ENCODE results near the gene RWDD4.

RWDD4 gene

GRCh38 chr4:183659029-183659871, at the start of gene RWDD4, which contains the start of gene TRAPPC11:
RWDD4 (minus strand) TSS chr4:183659185; CDS start chr4:183658952, 233 bp downstream.
TRAPPC11 (plus strand) TSS chr4:183659293; CDS start chr4:183663868, 4,575 bp downstream.
- peak; percentile 35 for FAIRE-seq

DNA sequence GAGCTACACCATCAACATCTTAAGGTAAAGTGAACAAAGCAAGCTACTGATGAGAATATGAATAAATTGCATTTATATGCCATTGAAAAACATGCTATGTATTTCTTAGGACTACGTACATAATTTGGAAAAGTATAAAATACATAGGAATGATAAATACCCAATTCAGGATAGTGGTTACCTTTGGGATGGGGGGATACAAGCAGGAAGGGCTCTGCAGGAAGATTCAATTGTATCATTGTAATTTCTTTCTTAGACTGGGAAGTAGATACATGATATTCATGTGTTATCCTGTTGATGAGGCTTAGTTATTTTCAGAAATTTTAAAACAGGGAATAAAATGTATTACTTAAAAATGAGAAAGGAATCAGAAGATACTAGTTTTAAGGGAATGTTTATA, 43.5 kb upstream of the RWDD4 start:
- FAIRE-seq, result no peak

GRCh38 chr4:183700407-183700806, 41.4 kb upstream of the RWDD4 start:
- FAIRE-seq, result no peak

DNA sequence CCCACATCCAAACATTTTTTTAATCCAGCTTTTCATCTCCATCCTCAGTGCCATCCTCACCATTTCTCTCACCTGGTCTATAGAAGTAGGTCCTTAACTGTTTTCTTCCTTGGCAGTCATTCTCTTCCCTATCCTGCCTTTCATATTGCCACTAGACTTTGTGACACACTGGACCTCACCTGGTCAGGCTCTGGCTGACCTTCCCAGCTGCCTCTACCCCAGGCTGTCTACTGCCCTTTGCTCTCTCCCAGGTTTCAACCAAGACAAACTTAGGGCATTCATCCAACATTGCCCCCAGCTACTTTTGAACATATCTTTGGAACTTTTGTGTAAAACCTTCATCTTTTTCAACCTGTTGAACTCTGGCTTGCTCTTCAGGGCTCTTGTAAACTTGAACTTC, 39.9 kb upstream of the RWDD4 start:
- FAIRE-seq, result no peak

DNA sequence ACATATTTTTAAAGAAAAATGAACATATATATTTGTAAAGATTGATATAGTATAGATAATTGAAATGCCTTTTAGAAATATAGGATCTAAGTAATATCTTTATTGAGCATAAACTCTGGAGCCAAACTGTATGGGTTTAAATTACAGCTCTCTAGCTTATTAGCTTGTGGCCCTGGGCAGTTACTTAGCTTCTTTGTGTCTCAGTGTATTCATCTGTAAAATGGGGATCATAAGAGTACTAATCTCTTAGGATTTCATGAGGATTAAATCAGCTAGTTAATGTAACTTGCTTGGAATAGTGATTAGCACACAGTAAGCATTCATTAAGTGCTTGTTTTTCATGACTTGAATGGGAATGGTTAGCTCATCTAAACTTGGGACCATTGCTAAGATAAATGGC, 32.9 kb upstream of the RWDD4 start:
- no peak for FAIRE-seq

DNA sequence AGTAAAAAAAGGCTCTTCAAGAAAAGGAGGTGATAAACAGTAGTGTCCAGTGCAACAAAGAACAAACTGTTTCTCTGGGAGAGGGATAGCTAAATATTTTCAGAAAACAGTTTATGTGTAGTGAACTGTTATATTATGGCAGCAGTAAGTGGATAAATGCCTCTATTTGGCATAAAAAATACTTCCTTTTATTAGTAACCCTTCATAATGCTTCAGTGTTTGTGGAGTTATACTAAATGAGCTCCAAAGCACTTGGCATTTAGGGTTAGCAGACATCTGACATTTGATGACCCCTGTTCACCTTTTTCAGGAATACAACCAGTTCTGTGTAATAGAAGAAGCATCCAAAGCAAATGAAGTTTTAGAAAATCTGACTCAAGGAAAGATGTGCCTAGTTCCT, 32.0 kb upstream of the RWDD4 start:
- FAIRE-seq, result no peak

GRCh38 chr4:183688216-183688615, 29.2 kb upstream of the RWDD4 start:
- FAIRE-seq, result no peak

GRCh38 chr4:183686461-183686860, 27.5 kb upstream of the RWDD4 start:
- FAIRE-seq, result no peak

DNA sequence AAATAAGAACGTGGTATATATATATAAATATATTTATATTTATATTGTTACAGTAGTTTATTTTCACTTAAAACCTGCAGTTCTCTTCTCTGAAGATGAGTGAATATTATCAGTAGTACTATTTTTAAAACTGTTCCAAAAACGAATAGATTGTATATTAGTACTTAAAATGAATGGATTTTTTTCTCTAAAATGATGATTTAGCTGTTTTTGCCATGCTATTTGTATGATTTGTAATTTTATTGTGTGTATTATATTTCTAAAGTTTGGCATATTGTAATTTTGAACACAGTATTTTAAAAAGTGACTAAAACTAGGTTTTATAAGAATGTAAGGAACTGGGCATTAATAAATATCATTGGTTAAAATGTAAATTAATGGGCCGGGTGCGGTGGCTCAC, 22.1 kb upstream of the RWDD4 start:
- no peak for FAIRE-seq

DNA sequence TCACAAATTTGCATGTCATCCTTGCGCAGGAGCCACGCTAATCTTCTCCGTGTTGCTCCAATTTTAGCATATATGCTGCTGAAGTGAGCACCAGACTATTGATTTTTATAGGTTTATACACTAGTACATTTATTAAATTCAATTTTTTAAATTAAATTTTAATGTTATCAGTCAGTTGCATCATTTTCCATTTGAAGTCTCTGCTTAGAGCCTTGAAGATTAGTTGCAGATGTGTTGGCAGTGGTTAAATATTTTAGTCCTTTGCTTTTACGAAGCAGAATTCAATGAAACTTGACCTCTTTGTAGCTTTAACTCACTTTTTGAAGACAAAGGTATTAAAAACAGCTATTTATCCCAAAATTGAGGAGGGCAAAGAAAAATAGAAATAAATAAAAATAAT, 16.6 kb upstream of the RWDD4 start:
- FAIRE-seq, result no peak

GRCh38 chr4:183674153-183674552, 15.2 kb upstream of the RWDD4 start:
- no peak for FAIRE-seq

GRCh38 chr4:183670960-183671555, 12.1 kb upstream of the RWDD4 start:
- no peak for FAIRE-seq

DNA sequence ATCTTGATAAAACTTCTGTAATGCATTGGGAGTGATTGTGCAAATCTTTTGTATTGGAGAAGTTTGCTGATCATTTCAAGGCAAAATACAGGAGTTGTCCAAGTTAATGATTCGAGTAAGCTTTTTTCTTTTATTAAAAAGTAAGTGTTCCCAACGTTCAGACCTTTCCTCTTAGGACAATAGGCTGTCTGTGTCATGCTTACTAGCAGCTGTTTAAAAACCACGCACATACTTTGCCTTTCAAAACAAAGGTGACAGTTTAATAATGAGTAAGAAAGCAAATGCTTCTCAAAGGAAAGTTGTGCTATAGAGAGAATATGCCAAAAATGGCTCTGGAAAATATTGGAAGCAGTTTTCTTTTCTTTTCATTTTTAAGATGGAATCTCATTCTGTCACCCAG, 11.3 kb upstream of the RWDD4 start:
- FAIRE-seq, result no peak

- no peak for FAIRE-seq
These were observed 7.1 kb upstream of the RWDD4 start for GRCh38 chr4:183666088-183666487.

DNA sequence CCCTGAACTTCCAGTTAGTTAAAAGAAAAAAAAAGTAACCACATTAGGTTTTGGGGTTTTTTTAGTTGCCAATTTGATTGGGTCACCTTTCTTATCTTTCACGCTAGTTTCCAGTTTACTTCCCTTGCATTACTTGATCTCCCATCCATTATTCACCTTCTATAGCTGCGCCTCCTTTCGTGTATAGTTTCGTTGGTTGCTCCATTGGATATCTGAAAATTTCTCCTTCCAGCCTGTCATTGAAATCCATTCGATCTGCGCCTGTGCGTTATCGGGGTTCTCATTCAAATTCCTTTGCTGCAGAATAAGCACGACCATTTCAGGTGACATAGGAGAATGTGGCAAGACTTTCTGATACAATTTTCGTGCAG, 872 bp upstream of the RWDD4 start:
- FAIRE-seq, result no peak

DNA sequence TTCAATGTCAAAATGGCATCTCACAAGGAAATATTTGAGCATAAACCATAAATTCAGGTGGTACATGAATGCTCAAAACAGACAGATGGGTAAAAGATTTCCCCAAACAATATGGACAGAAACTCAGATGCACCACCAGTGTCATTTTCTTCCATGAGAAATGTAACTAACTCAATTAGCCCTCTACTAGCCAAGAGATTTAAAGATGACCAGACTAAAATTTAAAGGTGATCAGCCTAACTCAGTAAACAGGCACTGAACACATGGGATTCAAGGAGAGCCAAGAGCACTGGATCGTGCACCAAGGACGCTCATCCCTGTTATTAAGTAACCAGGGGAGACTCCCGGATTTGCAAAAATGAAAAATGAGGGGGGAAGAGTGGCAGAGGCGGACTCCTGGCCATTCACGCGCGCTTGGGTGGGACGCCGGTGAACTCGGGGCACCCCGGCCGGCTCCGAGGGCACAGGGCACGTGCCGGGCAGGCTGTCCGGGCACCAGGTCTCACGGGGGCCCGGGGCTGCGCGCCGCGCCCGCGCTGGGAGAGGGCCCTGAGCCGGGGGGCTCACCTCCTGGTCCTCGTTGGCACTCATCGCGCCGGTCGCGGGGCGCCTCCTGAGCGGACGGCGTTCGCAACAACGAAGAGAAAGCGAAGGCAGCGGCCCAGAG, 490 bp downstream of the RWDD4 start:
- FAIRE-seq, result no peak

- FAIRE-seq, result no peak
These were observed 1.4 kb downstream of the RWDD4 start for GRCh38 chr4:183657564-183657963.

GRCh38 chr4:183645326-183645725, 13.7 kb downstream of the RWDD4 start:
- no peak for FAIRE-seq

DNA sequence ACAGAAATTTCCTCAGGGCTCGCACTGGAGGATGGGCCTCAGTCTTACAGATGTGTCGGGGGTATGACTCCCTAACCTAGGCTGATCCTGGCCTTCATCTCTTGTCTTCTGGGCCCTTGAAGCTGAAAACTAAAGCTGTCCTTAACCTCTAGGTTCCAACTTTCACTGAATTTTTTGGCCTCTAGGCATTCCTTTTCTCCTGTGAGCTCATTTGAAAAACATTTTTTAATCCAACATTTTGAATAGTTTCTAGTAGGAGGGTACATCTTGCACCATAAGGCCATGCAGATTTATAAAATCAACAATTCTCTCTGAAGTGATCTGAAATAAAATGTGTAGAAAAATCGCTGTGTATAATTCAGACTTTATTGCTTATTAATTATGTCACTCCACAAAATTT, 19.7 kb downstream of the RWDD4 start:
- peak; percentile 80 for FAIRE-seq

DNA sequence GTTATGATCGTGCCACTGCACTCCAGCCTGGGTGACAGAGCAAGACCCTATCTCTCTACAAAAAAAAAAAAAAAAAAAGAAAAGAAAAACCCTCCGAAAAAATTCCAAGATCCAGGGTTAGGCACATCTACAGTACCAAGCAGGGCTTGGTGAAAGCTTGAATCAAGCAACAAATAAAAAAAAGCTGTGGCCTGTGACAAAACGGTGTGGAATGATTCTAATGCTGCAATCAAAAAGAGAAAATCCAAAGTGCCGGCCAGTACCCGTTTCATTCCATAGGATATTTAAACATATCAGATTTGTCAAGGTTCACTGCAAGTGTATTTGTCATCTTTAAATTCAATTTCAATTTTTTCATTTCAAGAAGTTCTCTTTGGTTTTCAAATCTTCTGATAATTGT, 20.5 kb downstream of the RWDD4 start:
- no peak for FAIRE-seq

DNA sequence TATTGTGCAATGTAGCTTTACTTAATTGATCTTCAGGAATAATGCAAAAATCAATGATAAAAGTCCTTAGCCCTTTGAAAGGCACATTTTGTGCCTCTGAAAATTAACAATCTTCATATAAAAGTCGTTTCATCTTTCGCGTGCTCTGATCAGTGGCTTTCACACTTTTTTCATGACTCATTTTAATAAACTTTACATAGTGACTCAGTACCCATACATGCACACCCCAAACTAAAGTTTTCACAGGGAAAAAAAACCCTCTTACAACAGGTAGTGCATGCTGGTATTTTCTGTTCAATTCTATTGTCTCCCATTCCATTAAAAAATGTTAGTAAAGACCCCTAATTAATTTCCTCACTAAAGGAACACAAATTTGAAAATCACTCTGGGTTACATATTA, 21.5 kb downstream of the RWDD4 start:
- no peak for FAIRE-seq

GRCh38 chr4:183636923-183637322, 22.1 kb downstream of the RWDD4 start:
- no peak for FAIRE-seq

DNA sequence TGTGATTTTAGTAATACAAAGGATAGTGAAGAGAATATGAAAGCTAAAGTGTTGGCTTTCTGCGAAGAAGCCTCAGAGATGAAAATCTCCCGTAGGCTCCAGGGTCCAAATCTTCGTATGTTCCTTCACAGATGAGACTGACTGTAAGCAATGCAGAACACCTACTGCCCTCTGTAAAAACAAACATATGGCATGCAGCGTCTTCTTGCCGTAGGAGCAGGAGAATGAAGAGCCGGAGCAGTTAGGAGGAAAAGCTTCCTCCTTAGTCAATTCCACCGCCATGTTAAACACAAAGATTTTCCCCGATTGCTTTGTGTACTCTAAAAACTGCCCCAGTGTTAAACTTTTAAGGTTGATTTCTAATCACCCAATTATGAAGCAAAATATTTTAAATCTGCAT, 22.5 kb downstream of the RWDD4 start:
- no peak for FAIRE-seq

- no peak for FAIRE-seq
These were observed 23.2 kb downstream of the RWDD4 start for GRCh38 chr4:183635741-183636140.
